Dedifferentiated amniotic fluid mesenchymal stem cell (primary cell): Measurements from ENCODE around the gene COPRS.

ENCODE experiments used
- DNase-seq: peaks from one replicate; pipeline ENCODE4 v3.0.0-alpha.2; 2016; ENCODE audit errors: extremely low spot score

COPRS gene, protein sequence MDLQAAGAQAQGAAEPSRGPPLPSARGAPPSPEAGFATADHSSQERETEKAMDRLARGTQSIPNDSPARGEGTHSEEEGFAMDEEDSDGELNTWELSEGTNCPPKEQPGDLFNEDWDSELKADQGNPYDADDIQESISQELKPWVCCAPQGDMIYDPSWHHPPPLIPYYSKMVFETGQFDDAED

DNA sequence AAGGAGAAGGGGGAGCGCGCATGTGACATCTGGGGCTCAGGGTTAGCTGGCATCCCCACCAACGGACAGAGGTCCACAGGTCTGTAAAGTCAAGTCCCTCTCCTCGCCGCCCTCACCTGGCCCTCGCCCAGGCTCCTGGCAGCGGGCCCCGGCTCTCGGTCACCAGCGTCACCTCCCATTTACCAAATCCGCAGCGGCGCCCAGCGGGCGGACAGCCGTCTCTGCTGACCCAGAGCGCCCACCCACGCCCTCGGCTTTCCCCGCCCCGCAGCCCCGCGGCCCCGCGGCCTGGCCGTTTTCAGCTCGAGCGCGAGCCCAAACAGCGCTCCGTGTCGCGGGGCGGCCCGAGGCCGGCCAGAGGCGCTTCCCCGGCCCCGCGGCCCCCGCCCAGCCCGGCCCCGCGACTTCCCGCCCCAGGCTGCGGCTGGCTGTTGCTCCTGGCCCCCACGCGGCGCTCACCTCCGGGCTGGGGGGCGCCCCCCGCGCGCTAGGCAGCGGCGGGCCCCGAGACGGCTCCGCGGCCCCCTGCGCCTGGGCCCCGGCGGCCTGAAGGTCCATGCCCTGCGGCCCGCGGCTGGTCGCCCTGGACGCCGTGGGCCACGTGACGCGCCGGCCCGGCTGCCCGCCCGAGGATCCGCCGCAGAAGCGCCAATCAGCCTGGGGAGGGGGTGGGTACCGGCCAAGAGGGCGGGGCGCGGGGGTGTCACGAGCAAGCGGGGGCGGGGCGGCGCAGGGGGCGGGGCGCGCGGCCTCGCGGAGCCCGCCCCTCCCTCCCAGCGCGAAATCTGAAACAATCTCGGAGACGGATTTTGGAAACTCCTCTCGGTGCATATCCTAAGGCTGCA, at the start of gene COPRS:
TSS of gene COPRS (minus strand) at position 603 of the 845 bp plus-strand sequence. CDS start at position 558, 45 bp downstream.
- DNase-seq = peak; percentile 80

DNA sequence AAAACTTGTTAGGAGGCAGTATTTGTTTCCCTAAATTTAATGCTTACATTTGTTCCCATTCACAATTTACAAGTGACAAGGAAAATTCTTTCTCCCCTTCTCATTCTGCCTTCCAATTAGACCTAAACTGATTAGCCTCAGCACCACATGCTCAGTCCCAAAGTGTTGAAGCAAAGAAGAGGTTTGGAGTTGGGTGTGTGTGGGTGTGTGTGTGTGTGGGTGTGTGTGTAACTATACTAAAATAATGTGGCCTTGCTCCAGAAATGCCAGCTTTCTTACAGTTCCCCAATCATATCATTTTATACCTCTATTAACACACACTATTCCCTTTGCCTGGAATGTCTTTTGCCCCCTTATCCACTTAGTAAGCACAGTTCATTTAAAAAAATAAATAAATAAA, 49.3 kb upstream of the COPRS start:
- DNase-seq = no peak

DNA sequence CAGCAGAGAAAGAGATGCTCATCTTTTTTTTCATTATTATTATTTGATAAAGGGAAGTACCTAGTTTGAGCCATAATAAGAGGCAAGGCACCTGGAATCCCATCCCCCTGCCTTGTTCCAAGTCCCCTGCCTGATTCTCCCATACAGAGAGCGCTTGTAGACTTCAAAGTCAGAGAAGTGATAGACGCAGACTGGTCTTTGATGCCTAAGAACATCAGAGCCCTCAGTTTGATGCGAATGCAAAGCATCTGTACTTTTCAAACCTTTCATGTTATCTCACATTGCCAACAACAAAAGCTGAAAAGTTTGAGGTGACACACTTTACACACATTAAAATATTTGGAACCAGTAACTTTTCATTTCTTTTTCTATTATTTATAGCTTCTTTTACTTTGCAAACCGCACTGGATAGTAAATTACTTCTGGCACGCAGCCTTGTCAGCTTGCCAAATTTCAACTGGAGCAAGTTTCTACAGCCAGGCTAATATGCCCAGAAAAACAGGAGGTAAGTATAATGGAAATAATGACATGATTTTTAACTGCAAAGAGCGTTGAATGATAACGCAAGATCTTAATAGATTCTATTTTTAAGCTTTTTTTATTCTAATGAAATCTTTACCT, 48.4 kb upstream of the COPRS start:
- DNase-seq = peak; percentile 49

DNA sequence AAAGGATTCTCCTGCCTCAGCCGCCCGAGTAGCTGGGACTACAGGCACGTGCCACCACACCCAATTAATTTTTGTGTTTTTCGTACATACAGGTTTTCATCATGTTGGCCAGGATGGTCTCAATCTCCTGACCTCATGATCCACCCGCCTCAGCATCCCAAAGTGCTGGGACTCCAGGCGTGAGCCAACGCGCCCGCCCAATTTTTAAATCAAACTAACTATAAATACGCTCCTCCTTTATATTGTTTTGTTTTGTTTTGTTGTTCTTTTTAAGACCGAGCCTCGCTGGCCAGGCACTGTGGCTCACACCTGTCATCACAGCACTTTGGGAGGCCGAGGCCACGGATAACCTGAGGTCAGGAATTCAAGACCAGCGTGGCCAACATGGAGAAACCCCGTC, 44.4 kb upstream of the COPRS start:
- no peak for DNase-seq

DNA sequence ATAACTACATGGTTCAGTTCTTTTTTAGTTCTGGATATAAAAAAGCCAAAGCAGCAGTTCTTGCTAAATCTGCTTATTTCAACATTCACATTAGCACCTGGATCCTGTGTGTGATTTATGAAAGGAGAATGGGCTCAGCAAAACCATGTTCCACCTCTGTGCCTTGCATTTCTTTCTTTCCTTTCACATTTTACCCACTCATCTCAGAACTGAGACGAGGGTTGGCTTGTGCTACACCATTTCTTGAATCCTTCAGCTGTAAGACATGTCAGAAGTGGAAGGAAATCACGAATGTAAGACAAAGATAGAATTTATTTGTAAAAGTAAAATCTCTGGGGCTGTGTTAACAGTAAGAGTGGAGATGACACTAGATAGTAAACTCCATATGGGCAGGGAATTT, 43.6 kb upstream of the COPRS start:
- no peak for DNase-seq

DNA sequence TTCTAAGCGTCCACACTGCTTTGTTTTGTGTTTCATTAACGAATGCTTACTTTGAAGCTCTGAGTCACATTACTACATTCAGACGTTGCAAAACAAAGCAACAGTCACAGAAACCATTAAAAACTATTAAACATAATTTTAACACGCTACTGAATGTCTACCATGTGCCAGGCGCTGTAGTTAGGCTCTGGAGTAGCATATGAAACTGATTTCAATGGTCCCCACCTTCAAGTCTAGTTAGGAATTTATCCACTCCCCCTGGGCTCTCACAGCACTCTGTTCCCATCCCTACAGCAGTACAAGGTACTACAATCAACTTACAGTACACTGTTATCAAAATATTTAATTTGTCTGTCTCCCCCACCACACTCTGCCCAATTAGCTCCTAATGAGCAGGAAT, 41.8 kb upstream of the COPRS start:
- DNase-seq = no peak

DNA sequence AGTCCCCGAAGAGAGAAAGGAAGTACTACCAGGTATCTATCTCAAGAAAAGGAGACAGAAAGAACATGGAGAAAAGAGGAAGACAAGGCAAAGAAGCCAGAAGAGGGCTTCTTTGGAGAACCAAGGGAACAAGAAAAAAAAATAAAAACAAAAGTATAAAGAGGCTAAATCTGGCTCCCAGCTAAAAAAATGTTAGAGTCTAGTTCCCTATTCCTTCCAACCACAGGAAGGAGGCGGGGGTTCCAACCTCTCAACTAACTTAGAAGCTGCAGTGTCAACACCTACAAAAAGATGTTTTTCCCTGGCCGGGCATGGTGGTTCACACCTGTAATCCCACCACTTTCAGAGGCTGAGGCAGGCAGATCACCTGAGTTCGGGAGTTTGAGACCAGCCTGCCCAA, 29.1 kb upstream of the COPRS start:
- no peak for DNase-seq

DNA sequence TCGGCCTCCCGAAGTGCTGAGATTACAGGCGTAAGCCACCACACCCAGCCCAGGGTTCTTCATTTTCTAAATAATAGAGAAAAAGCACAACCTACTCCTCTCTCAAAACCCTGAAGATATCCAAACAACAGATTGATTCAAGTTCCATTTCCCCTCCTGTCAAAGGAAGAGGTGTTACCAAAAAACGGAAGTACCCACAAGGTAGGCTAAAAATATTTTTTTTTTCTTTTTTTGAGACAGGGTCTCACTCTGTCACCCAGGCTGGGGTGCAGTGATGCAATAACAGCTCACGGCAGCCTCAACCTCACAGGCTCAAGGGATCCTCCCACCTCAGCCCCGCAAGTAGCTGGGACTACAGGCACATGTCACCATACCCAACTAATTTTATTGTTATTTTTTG, 23.5 kb upstream of the COPRS start:
- DNase-seq = no peak

DNA sequence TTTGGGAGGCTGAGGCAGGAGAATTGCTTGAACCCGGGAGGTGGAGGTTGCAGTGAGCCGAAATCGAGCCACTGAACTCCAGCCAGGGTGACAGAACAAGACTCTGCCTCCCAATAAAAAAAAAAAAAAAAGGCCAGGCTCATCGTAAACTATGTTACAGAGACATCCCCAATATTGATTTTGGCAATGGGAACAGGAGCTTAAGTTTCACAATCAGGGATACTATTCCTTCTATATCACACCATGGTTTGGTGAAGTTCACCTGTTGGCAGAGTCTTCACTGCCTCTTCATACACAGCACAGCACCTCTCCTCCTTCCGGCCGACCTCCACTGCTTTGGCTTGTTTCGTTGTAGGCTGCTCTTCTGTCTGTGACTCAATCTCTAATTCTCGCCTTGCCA, 21.3 kb upstream of the COPRS start:
- DNase-seq = no peak

DNA sequence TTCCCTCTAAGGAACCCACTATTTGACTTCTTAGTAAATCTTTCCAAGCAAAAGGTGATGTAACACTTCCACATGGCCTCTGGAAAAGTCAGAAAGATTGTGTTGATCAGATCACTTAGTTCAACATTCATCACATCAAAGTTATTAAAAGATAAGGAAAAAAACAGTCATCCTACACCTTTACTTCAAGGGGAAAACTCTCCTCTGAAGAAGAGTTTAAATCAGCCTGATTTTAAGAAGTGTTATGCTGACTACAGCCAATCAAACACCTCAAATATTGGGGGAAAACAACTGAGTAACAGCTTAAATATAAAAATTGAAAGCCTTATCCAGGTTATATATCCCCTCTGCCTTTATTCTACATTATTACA, 19.6 kb upstream of the COPRS start:
- no peak for DNase-seq

DNA sequence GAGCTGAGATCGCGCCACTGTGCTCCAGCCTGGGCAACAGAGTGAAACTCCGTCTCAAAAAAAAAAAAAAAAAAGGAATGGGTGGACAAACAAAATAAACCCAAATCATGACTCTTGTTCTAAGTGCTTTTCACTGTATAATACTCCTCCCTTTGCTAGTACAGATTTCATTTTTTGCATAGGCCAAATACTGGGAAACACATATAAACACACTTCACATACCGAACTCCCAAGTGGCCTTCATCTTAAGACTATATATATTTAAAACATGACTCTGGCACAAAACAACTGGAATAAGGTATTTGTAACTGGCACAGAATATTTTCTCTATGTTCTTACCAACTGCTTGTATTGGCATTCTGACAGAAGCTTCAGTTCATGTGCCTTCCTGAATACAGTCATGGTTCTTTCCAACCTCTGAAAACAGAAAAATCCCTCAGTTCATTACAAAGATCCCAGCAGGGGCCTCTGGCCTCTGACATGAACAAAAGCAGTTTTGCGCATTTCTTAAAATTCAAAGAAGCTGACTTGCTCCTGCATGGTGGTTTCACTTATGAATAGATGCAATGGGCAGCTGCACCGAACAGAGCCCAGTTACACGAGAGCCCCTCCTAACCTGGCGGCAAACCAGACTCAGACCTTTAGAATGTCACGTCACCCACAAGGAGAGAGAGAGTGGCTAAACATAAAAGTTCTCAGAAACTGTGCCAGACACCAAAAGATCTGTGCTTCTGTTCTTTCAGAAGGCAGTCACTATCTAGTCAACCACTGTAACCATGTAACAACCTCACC, 19.1 kb upstream of the COPRS start:
- DNase-seq = peak; percentile 57

DNA sequence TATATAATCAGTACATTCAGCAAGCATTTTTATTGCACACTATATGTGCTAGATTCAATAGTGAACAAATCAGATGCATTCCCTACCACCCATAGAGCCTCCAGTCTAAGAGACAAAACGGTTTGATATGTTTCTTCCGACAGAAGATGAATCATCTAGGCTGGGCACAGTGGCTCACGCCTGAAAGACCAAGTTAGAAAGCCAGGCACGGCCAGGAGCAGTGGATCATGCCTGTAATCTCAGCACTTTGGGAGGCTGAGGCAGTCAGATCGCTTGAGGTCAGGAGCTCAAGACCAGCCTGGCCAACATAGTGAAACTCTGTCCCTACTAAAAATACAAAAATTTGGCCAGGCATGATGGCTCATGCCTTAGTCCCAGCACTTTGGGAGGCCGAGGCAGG, 18.3 kb upstream of the COPRS start:
- DNase-seq = no peak

DNA sequence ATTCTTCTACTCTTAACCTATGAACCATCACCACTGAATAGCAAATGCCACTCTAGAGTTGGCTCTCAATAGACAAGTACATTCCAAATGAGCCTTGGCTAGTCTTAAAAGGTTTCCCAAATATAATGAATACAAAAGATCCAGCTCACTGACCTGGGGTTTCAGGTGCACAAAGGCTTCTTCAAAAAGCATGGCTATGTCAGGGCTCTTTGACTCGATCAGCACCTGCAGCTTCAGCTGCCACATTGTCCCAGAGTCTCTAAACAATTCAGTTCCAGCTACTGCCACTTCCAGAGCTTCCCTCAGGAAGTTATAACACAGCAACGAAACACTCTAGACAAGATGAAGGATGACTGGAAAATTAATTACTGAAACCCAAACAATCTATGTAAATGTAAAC, 16.0 kb upstream of the COPRS start:
- no peak for DNase-seq

DNA sequence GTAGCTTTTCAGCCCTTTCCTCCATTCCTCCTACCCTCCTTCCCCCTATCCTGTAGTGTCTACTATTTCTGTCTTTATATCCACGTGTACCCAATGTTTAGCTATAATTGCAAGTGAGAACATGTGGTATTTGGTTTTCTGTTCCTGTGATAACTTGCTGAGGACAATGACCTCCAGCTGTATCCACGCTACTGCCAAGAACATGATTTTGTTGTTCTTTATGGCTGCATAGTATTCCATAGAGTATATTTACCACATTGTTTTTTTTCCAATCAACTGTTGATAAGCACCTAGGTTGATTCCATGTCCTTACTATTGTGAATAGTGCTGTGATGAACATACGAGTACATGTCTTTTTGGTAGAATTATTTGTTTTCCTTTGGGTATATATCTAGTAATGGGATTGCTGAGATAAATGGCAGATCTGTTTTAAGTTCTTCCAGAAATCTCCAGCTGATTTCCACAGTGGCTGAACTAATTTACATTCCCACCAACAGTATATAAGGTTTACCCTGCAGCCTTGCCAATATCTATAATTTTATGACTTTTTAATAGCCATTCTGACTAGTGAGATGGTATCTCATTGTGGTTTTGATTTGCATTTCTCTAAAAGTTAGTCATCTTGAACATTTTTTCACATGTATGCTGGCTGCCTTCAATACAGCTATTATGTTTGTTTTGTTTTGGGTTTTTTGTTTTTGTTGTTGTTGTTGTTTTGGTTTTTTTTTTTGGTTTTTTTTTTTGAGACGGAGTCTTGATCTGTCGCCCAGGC, 10.9 kb upstream of the COPRS start:
- no peak for DNase-seq

DNA sequence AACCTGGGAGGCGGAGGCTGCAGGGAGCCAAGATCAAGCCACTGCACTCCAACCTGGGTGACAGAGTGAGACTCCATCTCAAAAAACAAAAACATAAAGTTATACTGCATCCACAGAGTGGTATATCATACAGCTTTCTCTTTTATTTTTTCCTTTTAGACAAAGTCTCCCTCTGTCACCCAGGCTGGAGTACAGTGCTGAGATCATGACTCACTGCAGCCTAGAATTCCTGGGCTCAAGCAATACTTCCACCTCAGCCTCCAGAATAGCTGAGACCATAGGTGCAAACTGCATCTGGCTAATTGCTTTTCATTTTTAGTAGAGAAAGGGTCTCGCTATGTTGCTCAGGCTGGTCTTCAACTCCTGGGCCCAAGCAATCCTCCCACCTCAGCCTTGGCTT, 10.0 kb upstream of the COPRS start:
- DNase-seq = no peak

DNA sequence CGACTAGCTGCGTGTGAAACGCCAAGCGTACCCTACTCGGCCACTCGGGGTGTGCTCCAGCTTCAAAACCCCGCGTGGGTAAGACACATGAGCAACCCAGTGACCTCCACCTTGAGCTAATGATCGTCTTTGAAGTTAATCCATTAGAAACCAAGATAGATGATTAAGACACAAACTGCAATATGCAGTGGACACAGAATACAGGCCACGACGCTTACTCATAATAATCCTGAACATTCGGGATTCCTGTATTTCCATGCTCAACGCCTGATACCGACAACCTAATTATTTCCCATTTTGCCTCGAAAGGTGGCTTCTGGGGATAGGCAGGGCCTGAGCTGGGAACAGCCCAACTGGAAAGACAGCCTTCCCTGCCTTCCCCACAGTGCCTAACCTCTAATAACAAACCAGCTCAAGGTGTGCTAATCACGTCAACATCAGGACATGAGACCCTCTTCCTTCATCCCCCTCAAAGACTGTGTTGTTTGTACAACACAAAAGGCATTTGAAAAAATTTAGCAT, 504 bp upstream of the COPRS start:
- peak; percentile 8 for DNase-seq

DNA sequence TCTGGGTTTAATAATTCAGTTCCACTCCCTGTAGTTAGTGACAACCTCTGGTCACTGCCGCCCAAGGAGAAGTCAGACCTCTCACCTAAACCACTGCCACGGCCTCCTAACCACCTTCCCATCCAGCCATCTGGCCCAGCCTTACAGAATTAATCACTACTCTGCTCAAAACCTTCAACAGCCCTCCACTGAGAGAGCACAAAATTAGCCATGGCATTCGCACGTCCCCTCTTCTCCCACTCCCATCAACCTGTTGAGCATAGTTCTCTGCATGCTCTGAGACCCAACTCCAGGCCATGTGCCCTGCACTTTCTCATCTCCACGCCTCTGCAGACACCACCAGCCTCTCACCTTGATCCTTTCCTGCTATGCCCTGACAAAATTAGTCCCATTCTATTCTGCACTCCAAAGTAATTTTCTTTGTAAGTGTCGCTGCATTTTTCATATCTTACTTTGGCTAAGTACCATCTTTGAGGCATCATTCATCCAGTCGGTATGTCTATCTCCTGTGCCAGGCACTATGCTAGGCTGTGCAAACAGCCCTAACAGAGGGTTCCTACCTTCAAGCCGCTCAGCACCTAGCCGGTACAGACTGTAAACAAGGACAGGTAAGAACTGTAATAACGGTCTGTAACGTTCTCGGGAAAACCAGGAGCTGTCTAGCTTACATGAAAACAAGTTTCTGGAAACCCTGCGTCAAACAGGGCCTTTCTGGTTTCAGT, 963 bp downstream of the COPRS start:
- no peak for DNase-seq

DNA sequence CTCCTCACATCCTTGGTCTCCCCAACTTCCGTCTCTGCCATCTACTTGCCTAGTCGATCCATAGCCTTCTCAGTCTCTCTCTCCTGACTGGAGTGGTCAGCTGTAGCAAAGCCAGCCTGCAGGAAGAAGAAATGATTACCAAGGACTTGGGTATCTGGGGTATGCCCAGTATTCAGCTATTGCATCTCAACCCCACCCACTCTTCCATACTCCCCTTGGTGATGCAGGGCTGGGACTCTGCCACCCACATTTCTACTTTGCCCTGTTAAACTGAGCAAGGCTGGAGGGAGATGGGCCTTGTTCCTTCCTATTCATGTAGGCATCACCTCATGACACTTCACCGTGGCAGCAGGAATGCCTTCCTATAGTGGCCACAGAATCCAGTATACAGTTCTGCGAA, 2.3 kb downstream of the COPRS start:
- DNase-seq = no peak

DNA sequence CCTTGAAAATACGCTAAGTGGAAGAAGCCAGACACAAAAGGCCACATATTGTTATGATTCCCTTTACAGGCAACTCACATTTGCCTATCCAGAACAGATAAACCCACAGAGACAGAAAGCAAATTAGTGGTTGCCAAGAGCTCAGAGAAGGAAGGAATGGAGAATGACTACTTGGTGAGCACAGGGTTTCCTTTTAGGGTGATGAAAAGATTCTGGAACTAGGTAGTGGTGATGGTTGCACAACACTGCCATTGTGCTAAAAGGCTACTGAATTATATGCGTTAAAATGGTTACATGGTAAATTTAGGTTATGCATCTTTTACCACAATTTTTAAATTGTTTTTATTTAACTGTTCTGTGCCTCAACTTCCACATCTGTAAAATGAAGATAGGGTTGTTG, 4.4 kb downstream of the COPRS start:
- DNase-seq = no peak

DNA sequence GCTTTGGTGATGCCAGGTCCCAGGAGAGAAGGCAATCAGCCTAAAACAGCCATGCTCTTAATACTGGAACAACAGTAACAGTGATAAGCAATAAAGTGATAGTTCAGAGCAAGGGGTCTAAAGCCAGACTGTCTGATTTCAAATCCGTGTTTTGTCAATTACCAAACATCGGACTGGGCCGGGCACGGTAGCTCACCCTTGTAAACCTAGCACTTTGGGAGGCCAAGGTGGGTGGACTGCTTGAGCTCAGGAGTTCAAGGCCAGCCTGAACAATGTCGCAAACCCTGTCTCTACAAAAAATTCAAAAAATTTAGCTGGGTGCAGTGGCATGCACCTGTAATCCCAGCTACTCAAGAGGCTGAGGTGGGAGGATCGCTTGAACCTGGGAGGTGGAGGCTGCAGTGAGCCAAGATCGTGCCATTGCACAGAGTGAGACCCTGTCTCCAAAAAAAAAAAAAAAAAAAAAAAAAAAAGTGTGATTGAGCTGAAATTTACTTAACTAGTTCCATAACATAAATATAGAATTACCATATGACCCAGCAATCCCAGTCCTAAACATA, 5.1 kb downstream of the COPRS start:
- DNase-seq = no peak
